A673 (cell line): ENCODE results near the gene TMED9. TPM values are rescaled to one million over a fixed set of nuclear protein-coding genes. Genes with fewer than 3 reads are reported as not detected.

ENCODE experiments used
- BruUV-seq: library from RNA; stranded (reverse); fragments of 400-500 nt; replicated peaks from 2 replicates; lab custom pipeline; 2021; lab: Mats Ljungman, UMichigan
- CTCF ChIA-PET: fragments of 300-600 bp; sonication (Branson Sonifier 250); formaldehyde crosslinking; loops from one replicate; lab custom pipeline; 2022; ENCODE audit warnings: antibody characterized with exemption; lab: Charles Lee
- POLR2A ChIA-PET: fragments of 300-600 bp; sonication (Branson Sonifier 250); formaldehyde crosslinking; loops from one replicate; lab custom pipeline; 2022; ENCODE audit warnings: antibody characterized with exemption; ENCODE audit not compliant: low non-redundant PET; lab: Charles Lee
- DNase-seq: peaks from one replicate; pipeline ENCODE4 v3.0.0-alpha.2; 2015; ENCODE audit warnings: low spot score
- H3K27ac ChIP-seq: fragments of 200-600 bp; sonication (generic); 2 replicates; pipeline ENCODE4 v1.5.1; 2016; ENCODE audit warnings: mixed run types, low read depth, mild to moderate bottlenecking, mixed read lengths, antibody characterized with exemption, low read length; ENCODE audit not compliant: poor library complexity, severe bottlenecking
- H3K27me3 ChIP-seq: fragments of 200-600 bp; sonication (generic); replicated peaks from 2 replicates; pipeline ENCODE4 v1.6.1; 2017; ENCODE audit warnings: mixed run types, low read depth, mild to moderate bottlenecking, mixed read lengths, antibody characterized with exemption, low read length; ENCODE audit not compliant: insufficient read depth, poor library complexity
- H3K36me3 ChIP-seq: fragments of 200-600 bp; sonication (generic); 2 replicates; pipeline ENCODE4 v1.6.1; 2016; ENCODE audit warnings: mixed run types, mild to moderate bottlenecking, mixed read lengths, antibody characterized with exemption, low read length; ENCODE audit not compliant: insufficient read depth, poor library complexity, severe bottlenecking
- H3K4me1 ChIP-seq: fragments of 200-600 bp; sonication (generic); 2 replicates; pipeline ENCODE4 v1.6.1; 2017; ENCODE audit warnings: mixed run types, mild to moderate bottlenecking, mixed read lengths, antibody characterized with exemption, low read length; ENCODE audit not compliant: insufficient read depth, poor library complexity, severe bottlenecking
- H3K4me3 ChIP-seq: fragments of 200-600 bp; sonication (generic); 2 replicates; pipeline ENCODE4 v1.5.1; 2016; ENCODE audit warnings: low read depth, mixed run types, mild to moderate bottlenecking, mixed read lengths, low read length; ENCODE audit not compliant: poor library complexity, severe bottlenecking
- H3K9me3 ChIP-seq: fragments of 200-600 bp; sonication (generic); 2 replicates; pipeline ENCODE4 v1.6.1; 2016; ENCODE audit warnings: mixed run types, low read depth, mild to moderate bottlenecking, mixed read lengths, antibody characterized with exemption, low read length; ENCODE audit not compliant: poor library complexity, severe bottlenecking
- EZH2 ChIP-seq: fragments of 200-600 bp; sonication (generic); IDR thresholded peaks from 2 replicates; pipeline ENCODE4 v1.6.1; 2017; ENCODE audit warnings: borderline replicate concordance, low read depth, mild to moderate bottlenecking, mixed read lengths, antibody characterized with exemption, low read length; ENCODE audit not compliant: poor library complexity, severe bottlenecking
- intact Hi-C: fragments of 100-400 bp; cut with micrococcal nuclease; formaldehyde crosslinking; loops from one replicate; pipeline ENCODE4 v1.10.0; 2022; ENCODE audit not compliant: unreplicated experiment
- total RNA-seq: library from RNA; stranded (reverse); gene quantifications from 2 replicates; pipeline ENCODE4 v1.2.3, GENCODE V29; 2021
- TF ChIP-seq, protein P1 (sequence below): fragments of 300-800, 200-600 bp; sonication (generic); conservative IDR thresholded peaks from 2 replicates; pipeline ENCODE4 v1.5.1; 2017; ENCODE audit warnings: low read depth, mild to moderate bottlenecking, antibody characterized with exemption, low read length, moderate library complexity, mixed read lengths

Gene TMED9
- total RNA-seq, 1 experiment from 2014 or later, result 88.6 TPM

- Histone ChIP-seq H3K27ac (no peak overlapping the region), H3K9me3 (no peaks in the 10 kb centered on the region), H3K4me3 (no peak overlapping the region), H3K36me3 (no peaks in the 10 kb centered on the region), H3K27me3 (no peaks in the 10 kb centered on the region), H3K4me1 (no peaks in the 10 kb centered on the region)
- TF ChIP-seq, protein P1, sequence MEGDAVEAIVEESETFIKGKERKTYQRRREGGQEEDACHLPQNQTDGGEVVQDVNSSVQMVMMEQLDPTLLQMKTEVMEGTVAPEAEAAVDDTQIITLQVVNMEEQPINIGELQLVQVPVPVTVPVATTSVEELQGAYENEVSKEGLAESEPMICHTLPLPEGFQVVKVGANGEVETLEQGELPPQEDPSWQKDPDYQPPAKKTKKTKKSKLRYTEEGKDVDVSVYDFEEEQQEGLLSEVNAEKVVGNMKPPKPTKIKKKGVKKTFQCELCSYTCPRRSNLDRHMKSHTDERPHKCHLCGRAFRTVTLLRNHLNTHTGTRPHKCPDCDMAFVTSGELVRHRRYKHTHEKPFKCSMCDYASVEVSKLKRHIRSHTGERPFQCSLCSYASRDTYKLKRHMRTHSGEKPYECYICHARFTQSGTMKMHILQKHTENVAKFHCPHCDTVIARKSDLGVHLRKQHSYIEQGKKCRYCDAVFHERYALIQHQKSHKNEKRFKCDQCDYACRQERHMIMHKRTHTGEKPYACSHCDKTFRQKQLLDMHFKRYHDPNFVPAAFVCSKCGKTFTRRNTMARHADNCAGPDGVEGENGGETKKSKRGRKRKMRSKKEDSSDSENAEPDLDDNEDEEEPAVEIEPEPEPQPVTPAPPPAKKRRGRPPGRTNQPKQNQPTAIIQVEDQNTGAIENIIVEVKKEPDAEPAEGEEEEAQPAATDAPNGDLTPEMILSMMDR, result no peak
- BruUV-seq, result no TSS peak
- ChIA-PET POLR2A (no interaction called here), CTCF (no interaction called here)
- DNase-seq, result no peak
- intact Hi-C loops, result no loop called here
Measured at GRCh38 chr5:177565046-177565445, 27.0 kb upstream of the TMED9 start.

DNA sequence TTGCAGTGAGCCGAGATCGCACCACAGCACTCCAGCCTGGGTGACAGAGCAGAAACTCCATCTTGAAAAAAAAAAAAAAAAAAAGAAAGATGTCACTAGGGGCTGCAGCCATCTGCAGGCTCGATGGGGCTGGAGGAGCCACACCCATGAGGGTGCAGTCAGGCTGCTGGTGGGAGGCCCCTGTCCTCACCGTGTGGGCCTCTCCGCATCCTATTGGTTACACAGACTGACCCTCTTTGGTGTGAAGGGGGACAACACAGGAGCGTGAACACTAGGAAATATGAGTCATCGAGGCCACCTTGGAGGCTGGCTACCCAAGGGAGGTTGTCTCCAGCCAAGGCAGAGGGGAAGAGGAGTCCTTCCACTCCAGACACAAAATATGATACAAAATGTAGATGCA, 23.7 kb upstream of the TMED9 start:
- ChIA-PET POLR2A (no interaction called here), CTCF (no interaction called here)
- H3K4me1 ChIP-seq, result no peaks in the 10 kb centered on the region
- no peak overlapping the region for H3K27ac ChIP-seq
- no peaks in the 10 kb centered on the region for H3K9me3 ChIP-seq
- no TSS peak for BruUV-seq
- no peak overlapping the region for H3K4me3 ChIP-seq
- H3K27me3 ChIP-seq, result no peaks in the 10 kb centered on the region
- DNase-seq, result no peak
- intact Hi-C loops, result no loop called here
- no peaks in the 10 kb centered on the region for H3K36me3 ChIP-seq
- no peak for TF ChIP-seq EZH2
- TF ChIP-seq, protein P1, result no peak

GRCh38 chr5:177569894-177570293, 22.1 kb upstream of the TMED9 start:
- POLR2A ChIA-PET, result no interaction called here
- intact Hi-C loops, result no loop called here

More at GRCh38 chr5:177569894-177570293, 22.1 kb upstream of the TMED9 start:
- Histone ChIP-seq H3K27me3 (no peaks in the 10 kb centered on the region), H3K36me3 (no peaks in the 10 kb centered on the region), H3K27ac (no peak overlapping the region), H3K4me1 (no peaks in the 10 kb centered on the region), H3K4me3 (no peak overlapping the region), H3K9me3 (no peaks in the 10 kb centered on the region)
- no TSS peak for BruUV-seq
- CTCF ChIA-PET, result no interaction called here
- TF ChIP-seq, protein P1, result no peak
- TF ChIP-seq EZH2, result no peak
- no peak for DNase-seq
